Immature natural killer cell (primary cell): Measurements from ENCODE around the gene CAMKK2. TPM values are rescaled to one million over a fixed set of nuclear protein-coding genes. Genes with fewer than 3 reads are reported as not detected.
A peak's percentile ranks its signal among the peaks of the same experiment; 100 is the strongest.
"Not testable (repeated sequence)": the region's sequence is repeated elsewhere in the genome, so short reads cannot be mapped to it uniquely, and the experiment has no call there.

Experiments
- DNase-seq, 3 donors: peaks; one replicate each; pipeline ENCODE4 v3.0.0; 2022; ENCODE audit warnings: mixed read lengths in 1 of 3
- H3K27ac Mint-ChIP-seq, 6 donors: one replicate each; pipeline ENCODE4 v1.8.0; 2020; ENCODE audit warnings: mixed read lengths in 6 of 6, mild to moderate bottlenecking in 5 of 6, inconsistent platforms in 4 of 6, moderate library complexity in 3 of 6
- H3K27me3 Mint-ChIP-seq, 3 donors: one replicate each; pipeline ENCODE4 v1.8.0; 2020 to 2021; ENCODE audit warnings: low read depth in 3 of 3, mild to moderate bottlenecking in 3 of 3, mixed read lengths in 3 of 3, moderate library complexity in 3 of 3, inconsistent platforms in 1 of 3
- H3K36me3 Mint-ChIP-seq, 3 donors: one replicate each; pipeline ENCODE4 v1.8.0; 2020; ENCODE audit warnings: mixed read lengths in 3 of 3, inconsistent platforms in 2 of 3, mild to moderate bottlenecking in 2 of 3
- H3K4me1 Mint-ChIP-seq, 2 donors: one replicate each; pipeline ENCODE4 v1.8.0; 2020; ENCODE audit warnings: inconsistent platforms in 2 of 2, mild to moderate bottlenecking in 2 of 2, mixed read lengths in 2 of 2, moderate library complexity in 1 of 2
- H3K4me3 Mint-ChIP-seq, 5 donors: one replicate each; pipeline ENCODE4 v1.8.0; 2020; ENCODE audit warnings: mild to moderate bottlenecking in 5 of 5, mixed read lengths in 5 of 5, inconsistent platforms in 3 of 5, moderate library complexity in 3 of 5
- H3K9me3 Mint-ChIP-seq, 6 donors: one replicate each; pipeline ENCODE4 v1.8.0; 2020; ENCODE audit warnings: mild to moderate bottlenecking in 6 of 6, mixed read lengths in 6 of 6, inconsistent platforms in 4 of 6, moderate library complexity in 3 of 6
- polyA plus RNA-seq, 3 donors: library from polyadenylated mRNA; unstranded; fragments of 300-500 nt; fragmentation: Illumina TruSeq; gene quantifications; one replicate each; pipeline ENCODE4 v1.2.3, GENCODE V29; 2021

CAMKK2 gene
- polyA plus RNA-seq, 3 donors from 2014 or later: 8.0 to 20.3 (median 12.6) TPM

DNA sequence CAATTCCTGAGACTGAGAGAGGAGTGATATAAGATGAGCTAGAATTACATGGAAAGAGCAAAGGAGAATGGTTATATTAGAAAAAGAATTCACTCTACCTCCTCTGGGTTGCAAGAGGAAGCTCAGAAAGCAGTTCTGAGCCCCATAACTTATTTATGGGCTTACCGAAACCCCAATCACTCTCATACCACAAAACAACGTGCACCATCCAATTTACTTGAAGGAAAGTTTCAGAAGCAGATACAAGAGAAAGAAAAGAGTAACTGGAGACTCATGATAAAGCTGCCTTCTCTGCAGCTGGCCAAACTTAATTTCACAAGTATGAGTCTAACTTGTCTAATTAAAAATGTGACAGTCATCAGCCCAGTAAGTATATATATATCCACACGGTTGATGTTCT is 27.4 kb upstream of the CAMKK2 start:
- DNase-seq: no peak
- peak overlapping the region in 2 of 6 donors; percentile 37 to 43 for H3K27ac Mint-ChIP-seq
- no peak overlapping the region for H3K4me3 Mint-ChIP-seq
- H3K36me3 Mint-ChIP-seq: peaks cover 22 to 51% (median 28%) of the 10 kb centered on the region in 3 donors
- H3K27me3 Mint-ChIP-seq: peaks cover 0 to 3% (median 0%) of the 10 kb centered on the region in 3 donors
- H3K9me3 Mint-ChIP-seq: no peaks in the 10 kb centered on the region
- H3K4me1 Mint-ChIP-seq: no peaks in the 10 kb centered on the region

DNA sequence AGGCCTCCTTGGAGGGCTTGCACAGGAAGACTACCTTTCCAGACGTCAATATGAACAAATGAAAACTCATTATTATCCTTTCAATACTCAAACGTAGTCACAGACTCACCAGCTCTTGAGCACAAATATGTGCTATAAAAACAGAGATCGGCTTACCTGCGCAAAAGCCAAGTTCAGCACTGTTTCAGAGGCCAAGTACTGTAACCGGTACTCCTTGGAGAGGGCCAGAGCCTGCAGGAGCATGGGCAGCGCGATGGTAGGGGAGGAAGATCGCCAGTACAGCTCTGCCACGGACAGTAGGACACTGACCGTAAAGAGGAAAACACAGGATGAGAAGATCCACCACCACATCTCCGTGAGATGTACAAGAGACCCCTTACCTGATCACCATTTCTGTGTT is 21.6 kb upstream of the CAMKK2 start:
- H3K36me3 Mint-ChIP-seq: peaks cover 7 to 24% (median 17%) of the 10 kb centered on the region in 3 donors
- peaks cover 12 to 16% of the 10 kb centered on the region in 2 donors for H3K4me1 Mint-ChIP-seq
- H3K27me3 Mint-ChIP-seq: no peaks in the 10 kb centered on the region
- DNase-seq: no peak
- no peak overlapping the region for H3K27ac Mint-ChIP-seq
- H3K4me3 Mint-ChIP-seq: no peak overlapping the region
- no peaks in the 10 kb centered on the region for H3K9me3 Mint-ChIP-seq

GRCh38 chr12:121314431-121314830 is 17.9 kb upstream of the CAMKK2 start:
- no peak overlapping the region for H3K4me3 Mint-ChIP-seq
- H3K9me3 Mint-ChIP-seq: no peaks in the 10 kb centered on the region
- peak overlapping the region in 5 of 6 donors; percentile 28 to 70 (median 61) for H3K27ac Mint-ChIP-seq
- peaks cover 18 to 30% of the 10 kb centered on the region in 2 donors for H3K4me1 Mint-ChIP-seq
- DNase-seq: no peak
- H3K27me3 Mint-ChIP-seq: no peaks in the 10 kb centered on the region
- H3K36me3 Mint-ChIP-seq: peaks cover 23 to 35% (median 24%) of the 10 kb centered on the region in 3 donors

- peak overlapping the region in 1 of 6 donors; percentile 35 for H3K27ac Mint-ChIP-seq
These were observed 13.7 kb upstream of the CAMKK2 start for GRCh38 chr12:121310231-121310630.

GRCh38 chr12:121307397-121307796 is 10.9 kb upstream of the CAMKK2 start:
- not testable (repeated sequence) for H3K4me3 Mint-ChIP-seq, DNase-seq, H3K27me3 Mint-ChIP-seq, H3K27ac Mint-ChIP-seq, H3K9me3 Mint-ChIP-seq
- peaks cover 6 to 12% of the 10 kb centered on the region in 2 donors for H3K4me1 Mint-ChIP-seq
- peaks cover 15 to 29% (median 25%) of the 10 kb centered on the region in 3 donors for H3K36me3 Mint-ChIP-seq

More at GRCh38 chr12:121310231-121310630, 13.7 kb upstream of the CAMKK2 start:
- not testable (repeated sequence) for H3K4me3 Mint-ChIP-seq, H3K27me3 Mint-ChIP-seq, H3K9me3 Mint-ChIP-seq, DNase-seq
- Mint-ChIP-seq H3K36me3 (peaks cover 15 to 29% (median 25%) of the 10 kb centered on the region in 3 donors), H3K4me1 (peaks cover 18 to 30% of the 10 kb centered on the region in 2 donors)

GRCh38 chr12:121304306-121304705 is 7.8 kb upstream of the CAMKK2 start:
- Mint-ChIP-seq H3K27ac (no peak overlapping the region), H3K4me1 (no peaks in the 10 kb centered on the region), H3K36me3 (peaks cover 7 to 12% (median 8%) of the 10 kb centered on the region in 3 donors), H3K9me3 (no peaks in the 10 kb centered on the region), H3K27me3 (no peaks in the 10 kb centered on the region), H3K4me3 (no peak overlapping the region)
- DNase-seq: no peak

GRCh38 chr12:121301876-121302275 is 5.4 kb upstream of the CAMKK2 start:
- DNase-seq: no peak
- H3K36me3 Mint-ChIP-seq: no peaks in the 10 kb centered on the region
- no peak overlapping the region for H3K27ac Mint-ChIP-seq
- H3K9me3 Mint-ChIP-seq: no peaks in the 10 kb centered on the region
- no peak overlapping the region for H3K4me3 Mint-ChIP-seq
- H3K4me1 Mint-ChIP-seq: peaks cover 6 to 8% of the 10 kb centered on the region in 2 donors
- peaks cover 0 to 5% (median 0%) of the 10 kb centered on the region in 3 donors for H3K27me3 Mint-ChIP-seq

DNA sequence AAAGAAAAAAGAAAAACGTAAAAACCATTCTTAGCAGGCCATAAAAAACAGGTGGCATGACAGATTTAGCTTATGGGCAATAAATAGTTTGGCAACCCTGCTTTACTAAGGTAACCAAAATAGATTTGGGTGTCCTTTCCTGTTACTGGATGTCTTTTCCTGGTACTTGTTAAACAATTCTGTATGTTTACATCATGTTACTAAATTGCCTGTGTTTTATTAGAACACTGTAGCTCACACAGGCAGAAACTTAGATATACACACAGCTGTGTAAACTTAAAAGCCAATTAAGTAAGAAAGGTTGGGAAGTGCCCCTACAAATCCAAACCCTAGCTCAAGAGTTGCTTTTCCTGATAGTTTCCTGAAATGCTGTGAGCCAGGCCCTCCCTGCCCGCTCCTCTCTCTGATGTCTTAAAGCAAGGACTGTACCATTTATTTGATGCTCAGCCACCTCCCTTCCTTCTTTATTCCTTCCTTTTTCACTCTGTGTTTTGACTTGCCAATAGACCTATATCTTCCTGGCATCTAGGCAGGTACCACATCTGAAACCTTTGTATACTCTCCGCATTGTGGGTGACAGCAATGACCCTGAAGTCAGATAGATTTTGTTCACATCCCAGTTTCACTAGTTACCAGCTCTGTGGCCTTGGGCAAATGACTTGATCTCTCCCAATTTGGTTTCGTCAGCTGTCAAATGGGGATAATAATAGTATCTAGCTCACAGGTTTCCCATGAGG is 3.7 kb upstream of the CAMKK2 start:
- Mint-ChIP-seq H3K4me1 (peaks cover 12 to 15% of the 10 kb centered on the region in 2 donors), H3K4me3 (peak overlapping the region in 1 of 5 donors; percentile 2), H3K9me3 (no peaks in the 10 kb centered on the region), H3K27me3 (peaks cover 0 to 7% (median 0%) of the 10 kb centered on the region in 3 donors), H3K27ac (no peak overlapping the region), H3K36me3 (no peaks in the 10 kb centered on the region)
- DNase-seq: no peak

DNA sequence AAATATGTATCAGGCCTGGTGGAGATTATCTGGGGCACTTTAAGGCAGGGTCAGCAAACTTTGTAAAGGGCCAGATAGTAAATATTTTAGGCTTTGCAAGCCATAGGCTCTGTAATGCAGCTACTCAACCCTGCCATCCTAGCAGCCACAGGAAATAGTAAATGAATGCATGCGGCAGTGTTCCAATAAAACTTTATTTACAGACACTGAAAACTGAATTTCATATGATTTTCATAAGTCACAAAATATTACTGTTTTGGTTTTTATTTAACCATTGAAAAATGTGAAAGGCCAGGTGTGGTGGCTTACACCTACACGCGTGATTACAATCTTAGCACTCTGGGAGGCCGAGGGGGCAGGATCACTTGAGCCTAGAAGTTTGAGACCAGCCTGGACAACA is 3.2 kb upstream of the CAMKK2 start:
- no peaks in the 10 kb centered on the region for H3K9me3 Mint-ChIP-seq

DNA sequence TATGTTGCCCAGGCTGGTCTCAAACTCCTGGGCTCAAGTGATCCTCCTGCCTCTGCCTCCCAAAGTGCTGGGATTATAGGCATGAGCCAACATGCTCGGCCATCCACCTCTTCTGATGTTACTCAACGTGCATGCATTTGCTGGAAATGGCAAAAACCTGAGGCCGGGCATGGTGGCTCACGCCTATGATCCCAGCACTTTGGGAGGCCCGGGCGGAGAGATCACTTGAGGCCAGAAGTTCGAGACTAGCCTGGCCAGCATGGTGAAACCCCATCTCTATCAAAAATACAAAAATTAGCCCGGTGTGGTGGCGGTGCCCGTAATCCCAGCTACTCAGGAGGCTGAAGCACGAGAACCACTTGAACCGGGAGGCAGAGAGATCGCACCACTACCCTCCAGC is 1.9 kb upstream of the CAMKK2 start:
- H3K27ac Mint-ChIP-seq, H3K27me3 Mint-ChIP-seq, H3K36me3 Mint-ChIP-seq, DNase-seq, H3K9me3 Mint-ChIP-seq: not testable (repeated sequence)
- H3K4me3 Mint-ChIP-seq: peak overlapping the region; percentile 84 to 89 (median 85)
- H3K4me1 Mint-ChIP-seq: peaks cover 17 to 18% of the 10 kb centered on the region in 2 donors

More for the DNA sequence above, 3.2 kb upstream of the CAMKK2 start:
- Mint-ChIP-seq H3K27me3 (peaks cover 0 to 7% (median 0%) of the 10 kb centered on the region in 3 donors), H3K27ac (no peak overlapping the region), H3K36me3 (no peaks in the 10 kb centered on the region), H3K4me3 (no peak overlapping the region), H3K4me1 (peaks cover 17% of the 10 kb centered on the region in 2 donors)
- DNase-seq: no peak

- Mint-ChIP-seq H3K4me3 (peak overlapping the region; percentile 84 to 89 (median 85)), H3K27ac (peak overlapping the region in 5 of 6 donors; percentile 49 to 88 (median 83)), H3K4me1 (peaks cover 17 to 19% of the 10 kb centered on the region in 2 donors), H3K9me3 (no peaks in the 10 kb centered on the region), H3K36me3 (no peaks in the 10 kb centered on the region), H3K27me3 (peaks cover 0 to 7% (median 0%) of the 10 kb centered on the region in 3 donors)
- peak in 1 of 3 donors; percentile 2 for DNase-seq
These were observed 1.0 kb upstream of the CAMKK2 start for GRCh38 chr12:121297435-121297991.

GRCh38 chr12:121295746-121296617 is 527 bp downstream of the CAMKK2 start:
- peak overlapping the region; percentile 83 to 89 (median 88) for H3K4me3 Mint-ChIP-seq

GRCh38 chr12:121295116-121295745 is 1.3 kb downstream of the CAMKK2 start:
- H3K4me1 Mint-ChIP-seq: peaks cover 17 to 19% of the 10 kb centered on the region in 2 donors
- no peaks in the 10 kb centered on the region for H3K9me3 Mint-ChIP-seq
- H3K27ac Mint-ChIP-seq: peak overlapping the region; percentile 34 to 85 (median 74)
- H3K36me3 Mint-ChIP-seq: peaks cover 0 to 5% (median 0%) of the 10 kb centered on the region in 3 donors
- DNase-seq: no peak
- peak overlapping the region; percentile 83 to 89 (median 88) for H3K4me3 Mint-ChIP-seq
- H3K27me3 Mint-ChIP-seq: peaks cover 0 to 7% (median 0%) of the 10 kb centered on the region in 3 donors

More at GRCh38 chr12:121295746-121296617, 527 bp downstream of the CAMKK2 start:
- H3K9me3 Mint-ChIP-seq: no peaks in the 10 kb centered on the region
- H3K27ac Mint-ChIP-seq: peak overlapping the region; percentile 12 to 85 (median 74)
- H3K36me3 Mint-ChIP-seq: peaks cover 0 to 5% (median 0%) of the 10 kb centered on the region in 3 donors
- peaks cover 17 to 19% of the 10 kb centered on the region in 2 donors for H3K4me1 Mint-ChIP-seq
- peak in 2 of 3 donors; percentile 1 to 10 for DNase-seq
- H3K27me3 Mint-ChIP-seq: peaks cover 0 to 7% (median 0%) of the 10 kb centered on the region in 3 donors
